ENCODE data around the gene LYPLA2. TPM values are rescaled to one million over a fixed set of nuclear protein-coding genes. Genes with fewer than 3 reads are reported as not detected.

Gene LYPLA2
- total RNA-seq (2014; rRNA removed; shearing (Covaris generic)) = 35.4 and 36.2 TPM in 2 replicates

GRCh38 chr1:23790696-23791515 is at the start of gene LYPLA2:
Gene LYPLA2 (plus strand): TSS chr1:23791145. CDS start chr1:23792683, 1,538 bp downstream.
- peak; percentile 85 for DNase-seq (ENCODE audit: low spot score)

GRCh38 chr1:23741609-23742008 is 49.3 kb upstream of the LYPLA2 start:
- DNase-seq (ENCODE audit: low spot score) = no peak

GRCh38 chr1:23742670-23743286 is 48.2 kb upstream of the LYPLA2 start:
- no peak for DNase-seq (ENCODE audit: low spot score)

- peak; percentile 53 for DNase-seq (ENCODE audit: low spot score)
Measured at GRCh38 chr1:23743287-23744152, 47.4 kb upstream of the LYPLA2 start, which contains the start of gene ELOA. Gene ELOA (plus strand): TSS chr1:23743471. CDS start chr1:23743504, 33 bp downstream.

- no peak for DNase-seq (ENCODE audit: low spot score)
Measured at GRCh38 chr1:23745515-23745914, 45.4 kb upstream of the LYPLA2 start.

DNA sequence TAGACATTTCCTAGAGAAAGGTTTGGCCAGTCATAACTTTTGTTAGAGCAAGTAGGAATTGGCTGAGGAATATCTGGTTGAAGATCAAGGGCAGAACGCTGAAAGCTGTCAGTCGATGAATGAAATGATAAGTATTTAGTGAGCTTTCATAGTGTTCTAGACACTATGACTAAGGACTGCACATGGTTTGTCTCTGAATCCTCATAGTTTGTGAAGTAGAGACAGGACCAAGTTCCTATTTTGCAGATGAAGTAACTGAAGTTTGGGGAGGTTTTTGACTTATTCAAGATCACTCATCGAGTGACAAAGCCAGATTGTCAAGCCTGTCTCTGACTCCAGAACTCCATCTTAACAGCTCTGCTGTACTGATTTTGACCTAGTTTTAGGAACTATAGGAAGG is 42.9 kb upstream of the LYPLA2 start:
- no peak for DNase-seq (ENCODE audit: low spot score)

DNA sequence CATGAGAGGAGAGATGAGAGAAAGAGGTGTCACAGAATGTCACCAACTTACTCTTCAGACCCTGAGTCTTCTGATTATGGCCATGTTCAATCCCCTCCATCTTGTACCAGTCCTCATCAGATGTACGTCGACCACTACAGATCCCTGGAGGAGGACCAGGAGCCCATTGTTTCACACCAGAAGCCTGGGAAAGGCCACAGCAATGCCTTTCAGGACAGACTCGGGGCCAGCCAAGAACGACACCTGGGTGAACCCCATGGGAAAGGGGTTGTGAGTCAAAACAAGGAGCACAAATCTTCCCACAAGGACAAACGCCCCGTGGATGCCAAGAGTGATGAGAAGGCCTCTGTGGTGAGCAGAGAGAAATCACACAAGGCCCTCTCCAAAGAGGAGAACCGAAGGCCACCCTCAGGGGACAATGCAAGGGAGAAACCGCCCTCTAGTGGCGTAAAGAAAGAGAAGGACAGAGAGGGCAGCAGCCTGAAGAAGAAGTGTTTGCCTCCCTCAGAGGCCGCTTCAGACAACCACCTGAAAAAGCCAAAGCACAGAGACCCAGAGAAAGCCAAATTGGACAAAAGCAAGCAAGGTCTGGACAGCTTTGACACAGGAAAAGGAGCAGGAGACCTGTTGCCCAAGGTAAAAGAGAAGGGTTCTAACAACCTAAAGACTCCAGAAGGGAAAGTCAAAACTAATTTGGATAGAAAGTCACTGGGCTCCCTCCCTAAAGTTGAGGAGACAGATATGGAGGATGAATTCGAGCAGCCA is 39.7 kb upstream of the LYPLA2 start:
- DNase-seq (ENCODE audit: low spot score) = peak; percentile 39

DNA sequence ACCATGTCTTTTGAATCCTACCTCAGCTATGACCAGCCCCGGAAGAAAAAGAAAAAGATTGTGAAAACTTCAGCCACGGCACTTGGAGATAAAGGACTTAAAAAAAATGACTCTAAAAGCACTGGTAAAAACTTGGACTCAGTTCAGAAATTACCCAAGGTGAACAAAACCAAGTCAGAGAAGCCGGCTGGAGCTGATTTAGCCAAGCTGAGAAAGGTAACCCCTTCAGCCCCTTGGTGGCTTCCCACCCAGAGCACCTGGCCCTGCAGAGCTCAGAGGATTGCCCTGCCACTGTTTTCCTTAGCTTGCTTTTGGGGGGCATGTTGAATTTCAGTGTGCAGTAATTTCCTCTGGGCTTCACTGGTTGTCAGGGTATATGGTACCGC is 39.1 kb upstream of the LYPLA2 start:
- DNase-seq (ENCODE audit: low spot score) = no peak

GRCh38 chr1:23752909-23753308 is 38.0 kb upstream of the LYPLA2 start:
- no peak for DNase-seq (ENCODE audit: low spot score)

GRCh38 chr1:23756676-23757075 is 34.3 kb upstream of the LYPLA2 start:
- DNase-seq (ENCODE audit: low spot score) = no peak

- DNase-seq (ENCODE audit: low spot score) = no peak
Measured at GRCh38 chr1:23757812-23758211, 33.1 kb upstream of the LYPLA2 start.

DNA sequence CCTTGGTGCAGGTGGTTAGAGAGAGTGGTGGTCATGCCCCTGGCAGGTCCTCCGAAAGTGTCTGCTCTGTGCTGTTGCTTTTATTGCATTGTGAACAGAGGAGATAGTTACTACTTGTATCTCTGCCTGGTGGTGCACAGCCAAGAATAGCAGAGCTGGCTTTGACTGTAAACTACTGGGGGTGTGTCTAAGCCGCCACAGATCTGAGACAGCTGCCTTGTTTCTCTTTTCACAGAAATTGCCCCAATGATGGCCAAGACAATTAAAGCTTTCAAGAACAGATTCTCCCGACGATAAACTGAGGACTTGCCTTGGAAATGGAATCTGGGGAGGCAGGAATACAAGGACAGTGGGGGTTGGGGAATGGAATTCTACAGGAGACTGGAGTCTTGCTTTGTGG is 31.7 kb upstream of the LYPLA2 start:
- no peak for DNase-seq (ENCODE audit: low spot score)

GRCh38 chr1:23763041-23763577 is 27.8 kb upstream of the LYPLA2 start:
- no peak for DNase-seq (ENCODE audit: low spot score)

DNA sequence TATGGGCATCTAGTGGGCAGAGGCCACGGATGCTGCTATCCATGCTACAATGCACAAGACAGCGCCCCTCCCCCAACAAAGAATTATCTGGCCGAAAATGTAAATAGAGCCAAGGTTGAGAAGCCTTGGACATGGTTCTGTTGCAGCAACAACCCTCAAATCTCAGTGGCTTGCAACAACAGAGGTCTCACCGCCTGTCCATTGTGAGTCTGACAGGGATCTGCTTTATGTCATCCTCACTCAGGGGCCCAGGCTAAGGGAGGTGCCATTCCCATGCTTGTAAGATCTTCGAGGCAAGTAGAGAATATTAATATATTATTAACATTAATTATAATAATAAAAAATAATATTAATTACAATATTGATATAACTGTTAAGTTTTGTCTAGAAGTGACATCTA is 22.2 kb upstream of the LYPLA2 start:
- no peak for DNase-seq (ENCODE audit: low spot score)

- peak; percentile 65 for DNase-seq (ENCODE audit: low spot score)
Measured at GRCh38 chr1:23772049-23772853, 18.7 kb upstream of the LYPLA2 start.

DNA sequence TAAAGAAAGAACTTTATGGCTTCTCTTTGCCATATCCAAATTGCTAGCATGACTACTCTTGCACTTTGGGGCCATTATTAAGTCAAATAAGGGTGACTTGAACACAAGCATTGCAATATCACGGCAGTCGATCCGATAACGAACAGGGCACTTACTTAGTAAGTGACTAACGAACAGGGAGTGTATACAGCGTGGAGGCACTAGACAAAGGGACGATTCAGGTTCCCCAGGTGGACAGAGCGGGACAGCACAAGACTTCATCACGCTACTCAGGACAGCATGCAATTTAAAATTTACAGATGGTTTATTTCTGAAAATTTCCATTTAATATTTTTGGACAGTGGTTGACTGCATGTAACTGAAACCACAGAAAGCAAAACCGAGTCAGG is 18.1 kb upstream of the LYPLA2 start:
- DNase-seq (ENCODE audit: low spot score) = no peak

DNA sequence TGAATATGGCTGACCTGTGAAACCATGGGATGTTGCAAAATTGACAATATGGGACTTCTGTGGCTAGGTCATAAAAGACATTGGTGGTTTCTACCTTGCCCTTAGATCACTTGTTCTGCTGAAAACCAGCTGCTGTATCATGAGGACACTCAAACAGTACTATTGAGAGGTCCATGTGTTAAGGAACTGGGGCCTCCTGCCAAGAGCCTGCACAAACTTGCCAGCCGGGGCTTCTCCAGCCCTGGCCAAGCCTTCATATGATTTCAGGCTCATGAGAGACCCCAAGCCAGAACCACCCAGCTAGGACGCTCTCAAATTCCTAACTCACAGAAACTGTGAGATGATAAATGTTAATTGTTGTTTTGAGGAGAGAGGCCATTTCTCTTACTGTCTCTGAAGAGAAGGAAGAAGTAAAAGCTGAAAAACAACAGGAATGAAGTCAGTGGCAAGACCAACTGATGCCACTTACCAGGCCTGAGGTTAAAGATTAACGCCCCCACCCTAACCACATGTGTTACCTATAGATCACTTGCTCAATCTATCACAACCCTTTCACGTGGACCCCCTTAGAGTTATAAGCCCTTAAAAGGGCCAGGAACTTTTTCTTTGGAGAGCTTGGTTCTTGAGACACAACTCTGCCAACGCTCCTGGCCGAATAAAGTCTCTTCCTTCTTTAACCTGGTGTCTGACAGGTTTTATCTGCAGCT is 16.6 kb upstream of the LYPLA2 start:
- DNase-seq (ENCODE audit: low spot score) = no peak

DNA sequence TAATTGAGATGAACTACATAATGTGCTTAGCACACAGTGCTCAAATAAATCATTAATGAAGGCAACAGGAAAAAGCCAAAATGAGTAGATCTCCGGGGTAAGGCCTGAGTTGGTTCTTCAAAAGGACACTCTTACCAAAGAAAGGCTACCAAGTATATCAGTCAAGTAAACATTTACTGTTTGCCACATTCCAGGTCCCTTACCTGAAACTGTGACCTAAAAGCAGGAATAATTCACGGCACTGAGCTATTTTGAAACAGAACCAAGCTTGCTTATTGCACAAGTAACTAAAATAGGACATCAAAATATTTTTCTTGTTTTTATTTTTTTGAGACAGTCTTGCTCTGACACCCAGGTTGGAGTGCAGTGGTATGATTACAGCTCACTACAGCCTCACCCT is 14.7 kb upstream of the LYPLA2 start:
- no peak for DNase-seq (ENCODE audit: low spot score)

- DNase-seq (ENCODE audit: low spot score) = peak; percentile 69
Measured at GRCh38 chr1:23777979-23778814, 12.7 kb upstream of the LYPLA2 start, which contains the start of gene PITHD1. Gene PITHD1 (plus strand): TSS chr1:23778418. CDS start chr1:23778516, 98 bp downstream.

Measured in H4 (cell line).